Natural killer cell (primary cell): ENCODE results near the gene KCNMB2. TPM values are rescaled to one million over a fixed set of nuclear protein-coding genes. Genes with fewer than 3 reads are reported as not detected.

ENCODE experiments used
- ATAC-seq, 3 donors: fragments of 150-1000 bp in 2 of 3; fragments of 200-7000 bp in 1 of 3; cut with Tn5 transposase; 1 replicate in 1 of 3; 2 replicates in 2 of 3; pipeline ENCODE4 v1.10.0; 2021; ENCODE audit warnings: mild to moderate bottlenecking in 2 of 3, moderate library complexity in 2 of 3
- DNase-seq, 2 donors: peaks; one replicate each; pipeline versions ENCODE4 v3.0.0 to v3.0.0-alpha.2; 2013 to 2021; ENCODE audit warnings: mixed read lengths in 1 of 2
- H3K27ac ChIP-seq: one replicate; pipeline ENCODE4 v1.5.1; 2013; ENCODE audit warnings: mild to moderate bottlenecking, low read length
- H3K27me3 ChIP-seq: one replicate; pipeline ENCODE4 v1.6.1; 2013; ENCODE audit warnings: low read length; ENCODE audit not compliant: control insufficient read depth, insufficient read depth
- H3K36me3 ChIP-seq: one replicate; pipeline ENCODE4 v1.6.1; 2013; ENCODE audit warnings: low read length; ENCODE audit not compliant: control insufficient read depth, insufficient read depth
- H3K4me1 ChIP-seq: one replicate; pipeline ENCODE4 v1.6.1; 2013; ENCODE audit warnings: low read length; ENCODE audit not compliant: control insufficient read depth, insufficient read depth
- H3K4me3 ChIP-seq: one replicate; pipeline ENCODE4 v1.5.1; 2013; ENCODE audit warnings: low read length
- H3K9me3 ChIP-seq: one replicate; pipeline ENCODE4 v1.6.1; 2013; ENCODE audit warnings: low read length; ENCODE audit not compliant: control insufficient read depth, insufficient read depth
- H3K27ac Mint-ChIP-seq, 2 donors: one replicate each; pipeline ENCODE4 v1.8.0; 2022; ENCODE audit warnings: mild to moderate bottlenecking in 2 of 2, mixed read lengths in 2 of 2, moderate library complexity in 1 of 2
- H3K27me3 Mint-ChIP-seq, 2 donors: one replicate each; pipeline ENCODE4 v1.8.0; 2022; ENCODE audit warnings: low read depth in 2 of 2, mixed read lengths in 2 of 2
- H3K36me3 Mint-ChIP-seq: one replicate; pipeline ENCODE4 v1.8.0; 2022; ENCODE audit warnings: mixed read lengths
- H3K4me1 Mint-ChIP-seq, 2 donors: one replicate each; pipeline ENCODE4 v1.8.0; 2022; ENCODE audit warnings: mixed read lengths in 2 of 2
- H3K4me3 Mint-ChIP-seq: one replicate; pipeline ENCODE4 v1.8.0; 2022; ENCODE audit warnings: mild to moderate bottlenecking, moderate library complexity, mixed read lengths
- H3K9me3 Mint-ChIP-seq, 2 donors: one replicate each; pipeline ENCODE4 v1.8.0; 2022; ENCODE audit warnings: mixed read lengths in 2 of 2
- CTCF ChIP-seq: fragments of 200-600 bp; IDR thresholded peaks from one replicate; pipeline ENCODE4 v1.8.0; 2022; ENCODE audit warnings: antibody characterized with exemption
- WGBS: methylation state at CpG from one replicate; pipeline ENCODE4 v1.1.7; 2013; ENCODE audit warnings: missing lambda C conversion rate; ENCODE audit not compliant: insufficient coverage; 5-methylcytosine and 5-hydroxymethylcytosine counted together
- intact Hi-C: fragments of 100-400 bp; cut with micrococcal nuclease; formaldehyde crosslinking; loops from one replicate; pipeline ENCODE4 v1.14.2; 2022
- total RNA-seq, 4 donors: library from RNA; stranded (reverse); fragments of 120-200 nt in 1 of 4; gene quantifications; one replicate each; pipeline versions ENCODE4 v1.2.3 to v1.2.4, GENCODE V29; 2013 to 2022

KCNMB2 gene
- total RNA-seq, 3 donors from 2014 or later (not counting 1 experiment from before 2014, with no cell fraction given) = not detected

GRCh38 chr3:178518660-178519396 lies 17.4 kb upstream of the KCNMB2 start:
- 71% methylated on average over 5 of the region's 6 CpGs for WGBS

GRCh38 chr3:178519701-178520100 lies 16.5 kb upstream of the KCNMB2 start:
- no peak for DNase-seq
- no peak overlapping the region for H3K4me3 ChIP-seq
- Mint-ChIP-seq H3K36me3 (no peaks in the 10 kb centered on the region), H3K9me3 (peaks cover 4 to 7% of the 10 kb centered on the region in 2 donors), H3K4me1 (no peaks in the 10 kb centered on the region), H3K27ac (no peak overlapping the region), H3K27me3 (no peaks in the 10 kb centered on the region), H3K4me3 (no peak overlapping the region)
- ATAC-seq = no peak
- H3K27ac ChIP-seq = no peak overlapping the region
- WGBS = 97% methylated on average over 3 of the region's 3 CpGs
- no peaks in the 10 kb centered on the region for H3K36me3 ChIP-seq
- intact Hi-C loops = no loop called here
- no peaks in the 10 kb centered on the region for H3K27me3 ChIP-seq
- H3K4me1 ChIP-seq = no peaks in the 10 kb centered on the region
- no peak for TF ChIP-seq CTCF
- H3K9me3 ChIP-seq = no peaks in the 10 kb centered on the region

More at GRCh38 chr3:178518660-178519396, 17.4 kb upstream of the KCNMB2 start:
- DNase-seq = no peak
- no peaks in the 10 kb centered on the region for H3K36me3 ChIP-seq
- H3K27me3 ChIP-seq = no peaks in the 10 kb centered on the region
- H3K27me3 Mint-ChIP-seq = no peaks in the 10 kb centered on the region
- no peak for TF ChIP-seq CTCF
- intact Hi-C loops = no loop called here
- H3K4me3 Mint-ChIP-seq = no peak overlapping the region
- peaks cover 5 to 9% of the 10 kb centered on the region in 2 donors for H3K9me3 Mint-ChIP-seq
- ATAC-seq = no peak
- no peak overlapping the region for H3K4me3 ChIP-seq
- no peaks in the 10 kb centered on the region for H3K4me1 Mint-ChIP-seq
- H3K27ac ChIP-seq = no peak overlapping the region
- H3K27ac Mint-ChIP-seq = no peak overlapping the region
- no peaks in the 10 kb centered on the region for H3K9me3 ChIP-seq
- H3K36me3 Mint-ChIP-seq = no peaks in the 10 kb centered on the region
- no peaks in the 10 kb centered on the region for H3K4me1 ChIP-seq

DNA sequence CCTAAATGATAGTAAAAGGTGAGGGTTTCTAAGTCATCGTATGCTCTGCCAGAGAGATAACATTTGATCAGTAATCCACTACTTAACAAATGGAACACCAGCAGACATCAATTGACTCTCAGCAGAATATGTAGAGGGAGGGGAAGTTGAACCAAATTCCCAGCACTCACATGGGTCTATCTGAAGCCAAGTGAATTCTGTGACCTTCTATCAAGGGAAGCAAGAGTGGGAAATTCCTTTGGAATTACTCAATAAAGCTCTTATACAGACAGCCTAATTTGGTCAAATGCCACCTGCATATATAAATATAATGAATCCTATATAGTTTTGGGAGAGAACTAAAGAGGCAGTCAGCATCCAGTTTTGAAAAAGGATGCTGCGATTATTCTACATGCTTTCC lies 15.8 kb upstream of the KCNMB2 start:
- Histone ChIP-seq H3K4me3 (no peak overlapping the region), H3K4me1 (no peaks in the 10 kb centered on the region), H3K27me3 (no peaks in the 10 kb centered on the region), H3K27ac (no peak overlapping the region), H3K9me3 (no peaks in the 10 kb centered on the region), H3K36me3 (no peaks in the 10 kb centered on the region)
- Mint-ChIP-seq H3K36me3 (no peaks in the 10 kb centered on the region), H3K27ac (no peak overlapping the region), H3K4me3 (no peak overlapping the region), H3K4me1 (no peaks in the 10 kb centered on the region), H3K27me3 (no peaks in the 10 kb centered on the region), H3K9me3 (peaks cover 2 to 6% of the 10 kb centered on the region in 2 donors)
- WGBS = 100% methylated on average over 1 of the region's 2 CpGs
- DNase-seq (no peak), ATAC-seq (no peak)
- intact Hi-C loops = no loop called here
- TF ChIP-seq CTCF = no peak
